Endothelial cell of umbilical vein (primary cell): Measurements from ENCODE around the gene NRARP.

Source experiments
- CTCF ChIP-seq, 2 donors: IDR thresholded peaks; 1 replicate in 1 of 2; 2 replicates in 1 of 2; pipeline ENCODE4 v1.5.1; 2011; ENCODE audit warnings: low read length in 2 of 2, mild to moderate bottlenecking in 2 of 2, moderate library complexity in 2 of 2, control low read depth in 1 of 2, inconsistent platforms in 1 of 2, low read depth in 1 of 2; ENCODE audit not compliant: insufficient read depth in 1 of 2; ENCODE audit errors: extremely low read depth in 1 of 2
- EZH2 ChIP-seq: IDR thresholded peaks from 2 replicates; pipeline ENCODE4 v1.6.1; 2012; ENCODE audit warnings: borderline replicate concordance, low read depth, mild to moderate bottlenecking, moderate library complexity, low read length, inconsistent platforms; ENCODE audit not compliant: severe bottlenecking
- POLR2A ChIP-seq: IDR thresholded peaks from 2 replicates; pipeline ENCODE4 v1.6.1; 2012; ENCODE audit warnings: low read depth, mild to moderate bottlenecking, control low read depth, low read length
- POLR2AphosphoS5 ChIP-seq: IDR thresholded peaks from 2 replicates; pipeline ENCODE4 v1.6.1; 2012; ENCODE audit warnings: low read depth, mild to moderate bottlenecking, control low read depth, low read length, moderate library complexity; ENCODE audit not compliant: insufficient read depth

- TF ChIP-seq CTCF (IDR thresholded peaks at IDR 0.05; ENCODE audit: extremely low read depth in 1 of 2, insufficient read depth in 1 of 2, low read depth in 1 of 2, low read length in 2 of 2) (no peak), POLR2A (peak; percentile 79), EZH2 (no peak), POLR2AphosphoS5 (peak; percentile 77)
Measured at GRCh38 chr9:137296670-137297664, 5.1 kb downstream of the NRARP start.
